ENCODE results near the gene TBPL1. TPM values are rescaled to one million over a fixed set of nuclear protein-coding genes. Genes with fewer than 3 reads are reported as not detected.

Gene TBPL1
- total and polyA plus RNA-seq, 2 of the 8 experiments (the other 6 are each of a cell fraction or from before 2014, with no cell fraction given): 32.5 to 67.0 TPM

DNA sequence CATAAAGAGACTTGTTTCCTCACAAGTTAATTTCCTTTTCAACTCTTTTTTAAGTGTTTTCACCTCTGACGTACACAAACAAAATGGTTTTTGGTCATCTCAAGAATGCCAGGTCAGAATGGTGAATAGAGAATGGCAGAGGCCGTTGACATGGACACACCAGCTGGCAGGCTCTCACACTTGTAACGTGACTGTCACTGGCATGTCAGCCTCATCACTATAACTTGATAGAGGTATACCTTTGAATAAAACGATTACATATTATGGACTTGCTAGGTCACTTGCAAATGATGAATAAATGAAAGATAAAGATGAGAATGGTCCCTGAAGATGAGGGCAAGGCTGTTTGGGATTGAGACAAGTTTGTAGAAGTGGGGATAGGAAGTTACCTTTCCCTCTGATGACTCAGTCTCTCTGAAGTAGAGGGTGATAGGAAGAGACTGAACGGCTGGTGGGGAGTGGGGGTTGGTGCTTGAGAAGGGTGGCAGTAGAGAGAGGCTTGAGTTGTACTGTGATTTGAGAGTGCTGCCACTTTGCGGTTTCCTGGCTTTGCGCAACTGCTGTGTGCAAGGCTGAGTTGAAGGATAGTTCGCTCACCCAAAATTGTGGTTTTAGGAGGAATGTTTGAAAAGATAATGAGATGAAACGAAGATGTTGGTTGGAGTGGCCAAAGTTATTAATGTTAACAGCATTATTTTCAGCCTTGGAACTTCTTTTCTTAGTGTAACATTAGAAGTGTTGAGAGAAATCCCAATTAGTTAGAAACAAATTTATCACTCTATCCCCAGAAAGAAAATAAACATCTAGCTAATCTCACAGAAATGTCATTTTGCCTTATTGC is 30.3 kb downstream of the TBPL1 start:
- no peak for TF ChIP-seq CEBPB (IDR thresholded peaks at IDR 0.05; ENCODE audit: low read depth, low read length)
- 0 out of 4 replicates have a peak, but pooled peaks of 1 of the 2 experiments have one; percentile 2 for TF ChIP-seq RAD21 (IDR thresholded peaks at IDR 0.05 in 1 of 2, conservative IDR thresholded peaks at IDR 0.05 in 1 of 2; ENCODE audit: low read depth in 2 of 2, low read length in 2 of 2)
- Histone ChIP-seq H3K36me3 (ENCODE audit: control insufficient read depth in 2 of 4, insufficient read depth in 4 of 4, low read length in 3 of 4) (peaks cover 0 to 55% (median 10%) of the 10 kb centered on the region in 4 experiments; a peak in 4 of 8 replicates), H4K8ac (ENCODE audit: extremely low read depth, insufficient read depth, low read length) (no peak overlapping the region), H3K14ac (ENCODE audit: insufficient read length) (no peak overlapping the region), H3K79me2 (ENCODE audit: control insufficient read depth in 1 of 2, insufficient read depth in 2 of 2, low read length in 2 of 2) (peaks cover 0 to 14% of the 10 kb centered on the region in 2 experiments; a peak in 2 of 4 replicates), H3K23ac (ENCODE audit: insufficient read length) (no peak overlapping the region), H4K91ac (replicated peaks; ENCODE audit: insufficient read length, low read length) (no peak overlapping the region), H2BK12ac (ENCODE audit: low read depth, low read length) (no peak overlapping the region), H2BK20ac (ENCODE audit: low read length) (no peak overlapping the region), H2AFZ (ENCODE audit: low read length) (no peak overlapping the region), H3K4me2 (ENCODE audit: insufficient read depth in 1 of 2, low read depth in 2 of 2, low read length in 2 of 2) (no peak overlapping the region), H2BK5ac (ENCODE audit: low read depth, low read length) (no peak overlapping the region), H3K27me3 (replicated peaks in 1 of 4; ENCODE audit: control insufficient read depth in 3 of 4, extremely low read depth in 1 of 4, insufficient read depth in 3 of 4, low read length in 3 of 4) (no peaks in the 10 kb centered on the region), H3K23me2 (ENCODE audit: low read depth, low read length) (no peaks in the 10 kb centered on the region), H3K4ac (replicated peaks; ENCODE audit: insufficient read length, low read depth, low read length) (no peak overlapping the region), H3K4me3 (ENCODE audit: extremely low read depth in 1 of 4, insufficient read depth in 2 of 4, low read depth in 3 of 4, low read length in 4 of 4) (no peak overlapping the region), H4K5ac (ENCODE audit: insufficient read length, low read depth, low read length) (no peak overlapping the region), H3K56ac (replicated peaks; ENCODE audit: insufficient read length, low read depth, low read length) (no peak overlapping the region), H2BK15ac (ENCODE audit: low read length) (no peak overlapping the region), H3K9me3 (ENCODE audit: insufficient read depth in 2 of 2, low read depth in 1 of 2, low read length in 1 of 2) (no peaks in the 10 kb centered on the region), H3K9ac (replicated peaks in 1 of 4; ENCODE audit: extremely low read depth in 1 of 4, low read depth in 3 of 4, low read length in 3 of 4) (no peak overlapping the region), H2BK120ac (replicated peaks; ENCODE audit: low read depth, low read length) (no peak overlapping the region), H3K27ac (ENCODE audit: low read depth, low read length) (no peak overlapping the region), H4K20me1 (replicated peaks in 1 of 2; ENCODE audit: control insufficient read depth in 1 of 2, insufficient read depth in 2 of 2, low read length in 2 of 2) (no peaks in the 10 kb centered on the region), H3K4me1 (replicated peaks in 1 of 4; ENCODE audit: control insufficient read depth in 3 of 4, insufficient read depth in 4 of 4, low read length in 3 of 4) (peaks cover 0 to 3% (median 0%) of the 10 kb centered on the region in 4 experiments; a peak in 2 of 7 replicates), H3K18ac (ENCODE audit: extremely low read depth, low read length) (no peak overlapping the region), H2AK5ac (ENCODE audit: low read depth, low read length) (no peak overlapping the region), H3K79me1 (ENCODE audit: low read depth, low read length) (no peaks in the 10 kb centered on the region)
- WGBS, 2 experiments (ENCODE audit: extremely low coverage in 1 of 2, insufficient coverage in 1 of 2, insufficient read length in 1 of 2, insufficient replicate concordance in 2 of 2, low coverage in 1 of 2, low lambda C conversion rate in 2 of 2, missing lambda C conversion rate in 1 of 2): 83 to 100% methylated on average over 1 to 9 of the region's 9 CpGs
- DNase-seq (ENCODE audit: low read depth in 1 of 2, low spot score in 2 of 2): no peak
- POLR2A ChIA-PET (ENCODE audit: partially characterized antibody): no interaction called here
- CTCF ChIA-PET (ENCODE audit: partially characterized antibody): interaction anchor here (0.7 to 3.4 kb wide), 10 partner anchors 10 to 114 kb away, joined by 3 to 30 read pairs (median 4); no protein-coding TSS in a partner anchor
- FAIRE-seq: peak; percentile 7
